K562 (cell line): ENCODE results near the gene UNC119. TPM values are rescaled to one million over a fixed set of nuclear protein-coding genes. Genes with fewer than 3 reads are reported as not detected.

Experiments used
- CAMTA2 ChIP-seq: fragments of 250-450 bp; sonication (Bioruptor Pico); conservative IDR thresholded peaks from 2 replicates; pipeline ENCODE4 v1.5.1; 2022
- ESRRB ChIP-seq: fragments of 250-450 bp; sonication (Bioruptor Pico); IDR thresholded peaks from 2 replicates; pipeline ENCODE4 v1.5.0; 2020; ENCODE audit warnings: mild to moderate bottlenecking, moderate library complexity, borderline replicate concordance
- GTF2A2 ChIP-seq: IDR thresholded peaks from 2 replicates; pipeline ENCODE4 v1.6.1; 2016; ENCODE audit warnings: mild to moderate bottlenecking, missing genetic modification characterization, missing compliant biosample characterization
- HOXB6 ChIP-seq: fragments of 250-450 bp; sonication (Bioruptor Pico); IDR thresholded peaks from 2 replicates; pipeline ENCODE4 v1.5.1; 2022; ENCODE audit warnings: mild to moderate bottlenecking, borderline replicate concordance
- MBD1 ChIP-seq: fragments of 250-450 bp; sonication (Bioruptor Pico); IDR thresholded peaks from 2 replicates; pipeline ENCODE4 v1.8.0; 2022; ENCODE audit warnings: inconsistent platforms
- PHF20 ChIP-seq: fragments of 450-650 bp; IDR thresholded peaks from 2 replicates; pipeline ENCODE4 v1.6.1; 2018; ENCODE audit not compliant: partially characterized antibody
- RAD51 ChIP-seq: fragments of 450-650 bp; IDR thresholded peaks from 2 replicates; pipeline ENCODE4 v1.7.1; 2016; ENCODE audit warnings: low read depth, mild to moderate bottlenecking, borderline replicate concordance
- RBM22 ChIP-seq: fragments of 200-400 bp; formaldehyde crosslinking; IDR thresholded peaks from 2 replicates; pipeline ENCODE4 v1.6.1; 2018; ENCODE audit warnings: low read length, low read depth; ENCODE audit not compliant: poor library complexity, severe bottlenecking
- RERE ChIP-seq: sonication (generic); formaldehyde crosslinking; IDR thresholded peaks from 2 replicates; pipeline ENCODE4 v1.8.0; 2023; ENCODE audit warnings: missing genetic modification reagents, mild to moderate bottlenecking, borderline replicate concordance
- ZBED1 ChIP-seq: IDR thresholded peaks from 2 replicates; pipeline ENCODE4 v1.6.1; 2014
- ZBTB33 ChIP-seq: sonication (generic); formaldehyde crosslinking; IDR thresholded peaks from 2 replicates; pipeline ENCODE4 v1.8.1; 2023; ENCODE audit warnings: mild to moderate bottlenecking, missing genetic modification reagents
- ZBTB8A ChIP-seq: fragments of 450-650 bp; IDR thresholded peaks from 2 replicates; pipeline ENCODE4 v1.6.1; 2018; ENCODE audit warnings: mild to moderate bottlenecking, moderate library complexity; ENCODE audit not compliant: partially characterized antibody
- ZHX1 ChIP-seq: fragments of 150-350 bp; conservative IDR thresholded peaks from 2 replicates; pipeline ENCODE4 v1.6.1; 2014; ENCODE audit warnings: low read length
- ZNF146 ChIP-seq: IDR thresholded peaks from one replicate; pipeline ENCODE4 v1.6.1; 2018; ENCODE audit warnings: missing compliant biosample characterization; ENCODE audit not compliant: unreplicated experiment
- ZNF347 ChIP-seq: fragments of 450-650 bp; formaldehyde crosslinking; IDR thresholded peaks from 2 replicates; pipeline ENCODE4 v1.4.0; 2020; ENCODE audit warnings: low read depth, mild to moderate bottlenecking, moderate library complexity
- ZNF583 ChIP-seq: fragments of 250-450 bp; sonication (Bioruptor Pico); IDR thresholded peaks from 2 replicates; pipeline ENCODE4 v1.4.0; 2020
- ZNF830 ChIP-seq: fragments of 250-450 bp; sonication (Bioruptor Pico); IDR thresholded peaks from 2 replicates; pipeline ENCODE4 v1.5.0; 2021; ENCODE audit warnings: mild to moderate bottlenecking
- polyA plus RNA-seq, 8 experiments: library from polyadenylated mRNA; depleted of rRNA in 4 of 8; stranded (reverse) in 5 of 8; unstranded in 3 of 8; fragments of >200 nt; fragmentation: Nextera tagmentation in 2 of 8; fragmentation: Illumina TruSeq in 1 of 8; extraction: Ambion mirVana in 2 of 8; extraction: Trizol in 1 of 8; gene quantifications; 2 replicates each; pipeline versions ENCODE4 v1.2.1 to v1.2.3, GENCODE V29; 2011 to 2014; ENCODE audit warnings: inconsistent platforms in 1 of 8, missing spikeins in 1 of 8
- total RNA-seq, 7 experiments: library from RNA; depleted of rRNA in 6 of 7; stranded (reverse); fragments of >200 nt in 6 of 7; fragmentation: Illumina TruSeq in 2 of 7; extraction: Trizol in 2 of 7; gene quantifications; 2 replicates each; pipeline versions ENCODE4 v1.2.1 to v1.2.3, GENCODE V29; 2011 to 2021; ENCODE audit warnings: low replicate concordance in 1 of 7

The UNC119 gene
- total and polyA plus RNA-seq, 9 of the 15 experiments (the other 6 are each of a cell fraction or from before 2014, with no cell fraction given) = 0.37 to 47.7 (median 16.3) TPM

GRCh38 chr17:28576758-28577465, 24.5 kb upstream of the UNC119 start, which contains the start of gene ALDOC (continued):
- TF ChIP-seq RERE (no peak), ESRRB (CRISPR knock-in tag) (no peak), ZNF583 (CRISPR knock-in tag) (peak; percentile 29; the same call in 1 of the 2 replicates), ZNF830 (CRISPR knock-in tag) (no peak), ZBTB8A (no peak), ZNF347 (CRISPR knock-in tag) (no peak), RBM22 (no peak), ZBED1 (no peak), RAD51 (peak; percentile 78), ZNF146 (no peak), CAMTA2 (CRISPR knock-in tag) (no peak), MBD1 (CRISPR knock-in tag) (no peak), ZBTB33 (CRISPR knock-in tag) (no peak), HOXB6 (CRISPR knock-in tag) (no peak), PHF20 (no peak), GTF2A2 (no peak), ZHX1 (no peak)
